GM18508 (cell line): ENCODE data around the gene TAF1C.

Source experiments
- ATAC-seq: cut with Tn5 transposase; IDR thresholded peaks from one replicate; pipeline ENCODE4 v1.9.1; 2021; ENCODE audit warnings: moderate number of reproducible peaks; ENCODE audit not compliant: insufficient read depth, unreplicated experiment

The TAF1C gene

DNA sequence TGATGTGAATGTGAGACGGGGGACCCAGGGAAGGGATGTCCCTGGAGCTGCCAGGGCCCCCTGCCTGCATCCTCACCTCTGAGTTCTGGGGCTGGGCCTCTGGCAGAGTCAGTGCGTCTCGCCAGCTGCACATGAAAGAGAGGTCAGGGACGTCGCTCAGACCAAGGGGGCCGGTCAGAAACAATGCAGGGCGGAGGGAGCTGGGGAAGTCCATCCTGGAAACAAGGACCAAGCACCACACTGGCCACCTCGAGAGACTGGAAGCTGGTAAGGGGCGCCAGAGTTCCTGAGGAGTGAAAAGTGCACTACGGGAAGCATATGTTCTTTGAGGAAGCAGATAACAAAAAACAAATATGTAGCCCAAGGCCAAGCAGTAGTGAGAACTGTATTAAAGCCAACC lies 2.1 kb downstream of the TAF1C start:
- no peak for ATAC-seq

- no peak for ATAC-seq
Measured at GRCh38 chr16:84183911-84184591, 2.8 kb downstream of the TAF1C start.

GRCh38 chr16:84183572-84183875 lies 3.3 kb downstream of the TAF1C start:
- ATAC-seq = no peak

DNA sequence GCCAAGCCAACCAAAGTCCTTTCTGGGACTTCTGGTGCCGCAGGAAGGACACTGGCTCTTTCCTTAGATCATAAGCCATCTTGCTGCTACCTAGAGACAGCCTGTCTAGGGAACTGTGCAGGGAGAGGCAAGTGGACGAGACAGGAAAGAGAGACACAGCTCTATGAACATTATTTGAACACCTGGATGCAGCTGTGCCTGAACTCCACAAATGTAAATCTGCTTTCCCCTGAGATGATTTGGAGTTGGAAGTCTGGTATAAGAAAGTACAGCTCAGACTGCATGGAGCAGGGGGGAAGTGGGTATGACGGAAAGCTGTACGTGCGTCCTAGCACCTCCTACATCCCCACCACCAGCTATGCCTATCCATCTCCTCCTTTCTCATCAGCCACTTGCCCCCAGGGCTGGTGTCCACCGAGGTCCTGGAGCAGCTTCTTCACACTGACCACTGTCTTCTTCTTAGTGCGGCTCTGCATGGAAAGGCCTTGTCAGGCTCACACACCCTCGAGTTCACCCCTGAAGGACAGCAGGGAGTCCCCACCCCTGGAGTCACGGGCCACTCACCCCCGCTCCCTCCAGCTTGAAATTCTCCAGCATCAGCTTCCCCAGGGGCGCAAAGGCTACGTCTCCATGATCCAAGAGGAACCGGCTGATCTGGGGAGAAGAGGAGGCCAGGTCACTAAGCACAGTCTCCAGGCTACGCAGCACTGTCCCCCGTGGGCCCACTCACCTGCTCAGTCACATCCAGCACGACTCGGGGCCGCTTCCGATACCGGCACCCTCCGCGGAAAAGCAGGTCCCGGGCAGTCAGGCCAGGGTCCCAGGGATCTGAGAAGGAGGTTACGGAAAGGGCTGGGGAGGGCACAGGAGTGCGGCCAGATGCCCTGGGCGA lies 3.9 kb downstream of the TAF1C start:
- no peak for ATAC-seq

GRCh38 chr16:84182104-84182503 lies 4.8 kb downstream of the TAF1C start:
- no peak for ATAC-seq

DNA sequence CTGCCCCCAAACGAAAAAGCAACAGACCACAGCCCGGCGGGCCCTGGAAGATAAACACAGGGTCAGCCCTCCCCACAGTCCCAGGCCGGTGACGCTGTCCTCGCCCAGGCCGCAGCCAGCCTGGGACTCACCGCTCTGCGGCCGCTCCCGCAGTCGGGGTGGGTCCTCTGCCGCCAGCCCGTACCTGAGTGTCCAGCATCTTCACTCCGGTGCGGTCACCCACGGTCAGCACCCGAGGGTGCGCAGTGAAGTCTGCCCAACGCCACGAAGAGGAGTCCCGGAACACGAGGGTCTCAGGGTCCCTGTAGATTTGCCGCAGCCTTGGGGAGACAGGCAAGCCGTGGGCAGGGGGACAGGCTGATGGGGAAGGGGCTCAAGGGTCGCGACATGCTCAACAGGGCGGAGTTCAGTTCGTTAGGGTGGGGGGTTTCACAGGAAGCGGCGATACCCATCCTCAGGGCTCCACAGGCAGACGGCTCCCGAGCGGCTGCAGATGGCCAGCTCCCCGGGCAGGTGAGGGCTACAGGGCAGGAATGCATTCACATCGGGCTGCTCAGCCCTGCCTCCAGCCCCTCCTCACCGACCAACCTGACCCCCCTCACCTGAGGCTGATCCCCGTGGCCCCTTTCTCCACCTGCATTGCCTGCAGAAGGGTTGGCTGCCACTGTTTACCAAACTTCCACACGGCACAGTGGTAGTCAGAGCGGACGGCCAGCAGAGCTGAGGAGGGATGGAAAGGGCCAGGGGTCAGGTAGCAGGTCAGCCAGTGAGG lies 5.5 kb downstream of the TAF1C start:
- ATAC-seq = no peak

DNA sequence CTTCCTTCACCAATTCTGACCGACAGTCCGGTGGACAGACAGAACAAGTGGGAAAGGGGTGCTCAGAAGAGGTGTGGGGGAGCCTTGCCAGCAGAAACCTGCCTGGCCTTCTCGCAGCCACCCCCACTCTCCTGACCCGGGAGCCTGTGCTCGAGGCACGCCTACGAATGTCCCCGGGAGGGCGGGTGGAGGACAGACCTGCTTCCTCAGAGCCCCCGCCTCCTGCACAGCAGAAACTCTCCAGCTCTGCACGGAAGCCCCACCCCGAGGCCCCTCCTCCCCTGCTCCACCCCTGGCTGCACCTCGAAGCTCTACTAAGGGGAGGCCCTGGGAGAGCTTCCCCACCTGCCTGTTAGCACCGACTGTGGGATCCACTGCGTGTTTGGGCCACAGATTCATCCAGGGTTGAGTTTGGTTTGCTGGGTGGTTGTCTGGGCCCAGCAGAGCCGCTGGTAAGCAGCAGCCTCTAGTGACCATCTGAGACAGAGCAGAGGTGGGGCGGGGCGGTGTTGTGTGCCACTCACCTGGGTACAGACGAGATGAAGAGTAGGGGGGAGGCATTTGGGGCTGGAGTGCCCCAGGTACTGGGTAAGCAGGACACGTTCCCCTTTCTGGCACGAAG lies 6.2 kb downstream of the TAF1C start:
- ATAC-seq = no peak

GRCh38 chr16:84179612-84180320 lies 7.1 kb downstream of the TAF1C start:
- ATAC-seq = no peak

DNA sequence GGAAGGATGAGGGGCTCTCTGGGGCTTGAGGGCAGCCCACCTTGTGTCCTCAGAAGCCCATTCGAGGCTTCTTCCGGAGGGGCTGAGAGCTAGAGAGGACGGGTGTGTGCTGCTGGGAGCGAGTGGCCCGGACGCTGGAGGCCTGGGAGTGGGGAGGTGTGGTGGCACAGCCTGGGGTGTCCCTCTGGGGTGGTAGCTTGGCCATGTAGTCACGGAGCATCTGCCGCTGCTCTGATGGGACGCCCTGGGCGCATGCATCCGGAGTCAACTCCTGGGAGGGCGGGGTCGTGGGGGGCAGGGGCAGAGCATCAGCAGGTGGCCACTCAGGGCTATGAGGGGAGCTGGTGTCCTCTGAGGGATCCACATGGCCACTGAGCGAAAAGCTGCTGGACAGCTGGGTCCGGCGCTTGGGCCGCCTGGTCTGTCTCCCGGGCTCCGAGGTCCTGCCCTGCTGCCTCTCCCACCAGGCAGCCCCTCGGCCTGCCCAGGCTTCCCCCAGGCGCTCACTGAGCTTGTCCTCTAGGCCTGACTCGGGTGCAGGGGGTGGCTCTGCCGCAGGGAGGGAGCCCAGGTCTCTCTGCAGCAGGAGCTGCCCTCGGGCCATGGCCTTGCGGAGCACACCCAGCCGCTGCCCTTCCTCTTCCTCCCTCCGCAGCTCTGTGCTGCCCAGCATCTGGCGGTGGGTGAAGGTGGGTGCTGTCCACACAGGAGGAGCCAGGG lies 7.8 kb downstream of the TAF1C start:
- no peak for ATAC-seq

DNA sequence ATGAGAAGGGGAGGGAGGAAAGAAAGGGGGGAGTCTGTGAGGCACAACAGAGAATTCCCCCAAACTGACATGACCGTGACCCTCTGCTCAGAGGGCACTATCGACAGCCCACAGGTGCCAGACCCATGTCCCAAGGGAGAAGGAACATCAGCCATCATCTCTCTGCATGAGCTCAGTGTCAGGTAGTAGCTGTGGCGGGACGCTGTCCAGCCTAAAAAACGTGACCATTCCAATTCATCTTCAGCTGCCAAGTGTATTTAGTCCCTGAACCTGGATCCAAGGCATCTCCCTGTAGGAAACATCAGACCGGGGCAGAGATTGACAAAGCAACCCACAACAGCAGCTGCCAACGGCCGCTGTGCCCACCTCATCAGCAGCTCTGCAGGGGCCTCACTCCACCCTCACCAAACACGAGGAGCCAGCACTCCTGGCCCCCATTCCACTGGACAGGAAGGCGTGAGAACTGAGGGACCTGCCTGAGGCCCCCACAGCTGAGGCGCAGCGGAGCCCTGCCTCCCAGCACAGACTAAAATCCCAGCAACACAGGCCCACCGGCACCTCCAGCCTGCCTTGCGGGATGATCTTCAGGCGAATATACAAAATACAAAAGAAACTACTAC lies 8.6 kb downstream of the TAF1C start:
- no peak for ATAC-seq

DNA sequence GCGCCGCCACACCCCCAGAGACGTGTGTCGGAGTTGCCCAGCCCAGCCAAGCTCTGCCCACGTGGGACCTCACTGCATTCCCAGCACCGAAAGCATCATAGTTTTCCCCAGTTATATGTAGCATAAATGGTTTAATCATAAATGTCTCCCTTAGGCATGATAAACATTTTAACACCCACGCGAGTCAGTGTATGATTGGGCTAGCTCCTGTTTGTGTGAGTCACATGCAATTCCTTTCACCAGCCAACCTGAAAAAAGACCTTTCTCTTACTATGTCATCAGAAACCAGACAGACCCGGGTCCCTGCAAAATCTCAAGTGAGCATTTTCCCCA lies 9.2 kb downstream of the TAF1C start:
- no peak for ATAC-seq

DNA sequence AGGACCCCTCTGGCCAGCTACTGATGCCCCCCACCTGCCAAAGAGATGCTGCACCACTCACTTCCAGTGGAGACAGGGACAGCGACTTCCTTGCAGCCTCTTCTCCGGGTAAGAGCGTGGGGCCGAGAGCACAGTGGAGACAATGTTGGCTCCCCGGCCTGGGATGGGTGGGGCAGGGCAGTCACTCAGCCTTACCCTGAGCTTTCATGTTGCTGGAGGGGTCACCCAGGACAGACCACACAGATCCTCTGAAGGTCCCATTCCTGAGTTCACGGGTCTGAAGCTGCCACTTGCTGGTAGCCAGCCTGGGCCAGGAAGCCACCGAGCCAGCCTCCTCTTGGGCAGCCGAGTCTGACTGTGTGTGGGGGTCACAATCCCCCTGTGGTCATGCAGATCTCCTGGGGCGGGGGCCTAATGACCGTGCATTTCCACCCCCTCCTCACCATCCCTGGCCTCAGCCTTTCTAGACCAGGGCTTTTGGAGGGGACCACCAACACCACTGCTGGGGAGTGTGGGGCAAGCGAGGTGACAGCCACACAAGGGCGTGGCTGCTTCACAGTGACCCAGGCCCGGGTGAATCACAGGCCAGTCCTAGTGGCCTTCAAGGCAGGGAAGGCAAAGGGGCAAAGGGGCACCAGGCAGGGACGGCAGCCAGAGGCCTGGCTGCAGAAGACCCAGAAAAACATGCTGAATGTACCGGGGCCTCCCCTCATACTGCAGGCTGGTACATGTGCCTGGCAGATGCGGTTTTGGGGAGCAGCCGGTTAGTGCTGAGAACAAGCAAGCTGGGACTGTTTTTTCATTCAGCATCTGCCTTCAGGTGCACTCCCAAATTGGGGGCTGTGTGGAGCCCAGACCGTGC lies 10.4 kb downstream of the TAF1C start:
- no peak for ATAC-seq

GRCh38 chr16:84175350-84176081 lies 11.3 kb downstream of the TAF1C start:
- no peak for ATAC-seq

DNA sequence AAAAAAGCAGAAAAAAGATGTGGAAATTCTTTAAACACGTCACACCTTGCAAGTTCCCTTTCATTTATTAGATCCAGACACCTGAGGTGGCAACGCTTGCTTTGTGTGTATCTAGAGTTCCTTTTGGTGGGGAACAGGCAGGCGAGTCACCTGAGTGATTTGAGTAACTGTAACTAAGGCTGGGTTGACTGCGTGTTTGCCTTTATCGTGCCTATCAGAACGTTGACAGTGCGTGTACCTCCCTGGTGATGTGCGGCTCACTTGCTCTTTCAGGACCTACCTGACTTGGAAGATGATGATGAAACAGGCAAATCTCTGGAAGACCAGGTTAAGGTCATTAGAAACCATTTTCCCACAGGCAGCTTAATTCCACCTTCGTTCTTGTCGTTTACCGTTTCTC lies 12.5 kb downstream of the TAF1C start:
- no peak for ATAC-seq

DNA sequence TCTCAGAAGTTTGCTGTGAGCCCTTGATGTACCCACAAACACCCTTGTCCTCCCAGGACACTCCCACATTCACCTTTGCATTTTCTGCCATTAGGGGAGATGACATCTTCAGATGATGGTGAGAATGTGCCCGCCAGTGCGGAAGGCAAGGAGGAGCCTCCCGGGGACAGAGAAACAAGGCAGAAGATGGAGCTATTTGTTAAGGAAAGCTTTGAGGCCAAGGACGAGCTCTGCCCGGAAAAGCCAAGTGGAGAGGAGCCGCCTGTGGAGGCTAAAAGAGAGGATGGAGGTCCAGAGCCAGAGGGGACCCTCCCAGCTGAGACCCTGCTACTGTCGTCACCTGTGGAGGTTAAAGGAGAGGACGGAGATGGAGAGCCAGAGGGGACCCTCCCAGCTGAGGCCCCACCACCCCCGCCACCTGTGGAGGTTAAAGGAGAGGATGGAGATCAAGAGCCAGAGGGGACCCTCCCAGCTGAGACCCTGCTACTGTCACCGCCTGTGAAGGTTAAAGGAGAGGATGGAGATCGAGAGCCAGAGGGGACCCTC lies 17.0 kb downstream of the TAF1C start:
- no peak for ATAC-seq

- no peak for ATAC-seq
Measured at GRCh38 chr16:84166796-84167695, 19.8 kb downstream of the TAF1C start.
